GM19099 (cell line): ENCODE data around the gene FAM174A.

ENCODE experiments used
- POLR2A ChIP-seq: IDR thresholded peaks from 3 replicates; pipeline ENCODE4 v1.6.1; 2011; ENCODE audit warnings: low read depth; ENCODE audit not compliant: insufficient read length; ENCODE audit errors: extremely low read depth

The FAM174A gene

DNA sequence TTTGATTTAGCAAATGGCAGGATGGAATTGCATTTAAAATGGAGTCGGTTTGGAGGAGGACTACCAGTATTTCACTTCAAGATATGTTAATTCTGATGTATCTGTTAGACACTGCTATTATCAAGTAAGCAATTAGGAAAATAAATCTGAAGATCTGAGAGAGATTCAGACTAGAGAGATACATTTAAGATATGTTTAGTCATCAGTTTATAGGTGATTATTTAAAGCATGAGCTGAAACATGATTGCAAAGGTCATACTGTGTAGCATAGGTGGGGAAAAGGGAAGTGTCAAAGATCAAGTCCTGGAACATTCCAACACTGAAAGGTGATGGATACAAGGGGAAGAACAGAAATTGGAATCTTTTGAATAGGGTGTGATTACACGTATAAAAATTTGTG, 79.1 kb downstream of the FAM174A start:
- TF ChIP-seq POLR2A = no peak

DNA sequence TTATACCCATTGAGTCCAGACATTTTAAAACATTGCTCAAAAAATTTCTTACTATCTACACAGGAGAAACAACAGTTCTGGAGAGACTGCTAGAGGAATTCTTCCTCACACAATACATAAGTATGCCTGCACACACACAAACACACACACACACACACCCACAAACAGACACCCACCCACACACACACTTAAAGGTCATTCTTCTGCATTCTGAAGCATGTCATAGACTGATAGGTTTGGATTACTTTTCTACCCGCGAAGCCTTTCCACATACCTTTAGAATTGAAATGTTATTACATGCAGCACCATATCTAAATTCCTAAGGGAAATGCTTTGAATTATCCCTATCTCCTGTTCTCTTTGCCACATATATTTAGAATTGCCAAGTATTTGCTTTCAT, 80.2 kb downstream of the FAM174A start:
- TF ChIP-seq POLR2A = no peak

DNA sequence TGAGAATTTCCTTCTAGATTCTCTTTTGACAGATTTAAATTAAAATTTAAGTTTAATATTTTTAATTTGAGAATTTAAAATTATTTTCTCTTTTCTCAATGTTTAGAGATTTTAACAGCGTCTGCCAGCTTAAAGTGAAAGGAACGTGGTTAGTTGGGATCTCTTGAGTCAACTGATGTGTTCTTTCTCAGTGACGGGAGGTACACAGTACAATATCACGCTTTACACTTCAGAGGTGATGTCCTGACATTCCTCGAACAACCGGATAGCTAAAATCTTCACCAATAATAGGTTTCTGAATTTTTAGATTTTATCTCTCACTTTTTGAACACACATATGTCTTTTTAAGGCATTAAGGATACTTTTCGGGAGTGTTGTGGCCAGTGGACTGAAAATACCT, 81.1 kb downstream of the FAM174A start:
- TF ChIP-seq POLR2A = no peak

DNA sequence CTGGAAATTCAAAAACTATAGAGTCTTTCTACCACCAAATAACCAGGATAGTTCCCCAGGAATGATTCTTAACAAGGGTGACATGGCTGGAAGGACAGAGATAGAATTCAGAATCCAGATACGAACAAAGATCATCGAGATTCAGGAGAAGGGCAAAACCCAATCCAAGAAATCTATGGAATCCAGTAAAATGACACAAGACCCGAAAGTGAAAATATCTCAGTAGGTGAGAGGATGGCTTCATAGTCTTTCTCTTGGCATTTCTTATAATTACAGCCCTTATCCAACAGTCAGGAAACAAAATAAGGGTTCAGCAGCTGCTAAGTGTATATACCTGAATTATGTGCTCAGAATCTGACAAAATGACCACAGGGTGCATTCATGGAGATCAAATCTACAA, 81.8 kb downstream of the FAM174A start:
- TF ChIP-seq POLR2A = no peak

DNA sequence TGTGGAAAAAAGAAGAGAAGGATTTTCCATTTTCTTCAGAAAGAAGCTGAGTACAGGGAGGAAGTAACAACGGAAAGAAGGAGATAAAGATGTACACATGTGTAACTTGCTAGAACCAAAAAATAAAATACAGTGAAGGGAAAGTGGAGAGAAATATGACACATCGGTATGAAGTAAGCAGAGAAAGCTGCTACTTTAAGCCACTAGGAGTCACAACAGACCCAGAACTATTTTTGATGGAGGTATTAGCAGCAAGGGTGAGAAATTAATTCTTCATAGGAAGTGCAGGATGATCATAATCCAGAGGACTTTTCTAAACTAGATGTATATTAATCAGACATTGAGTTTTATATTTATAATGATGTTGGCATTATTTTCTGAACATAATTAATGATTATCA, 88.5 kb downstream of the FAM174A start:
- no peak for TF ChIP-seq POLR2A

DNA sequence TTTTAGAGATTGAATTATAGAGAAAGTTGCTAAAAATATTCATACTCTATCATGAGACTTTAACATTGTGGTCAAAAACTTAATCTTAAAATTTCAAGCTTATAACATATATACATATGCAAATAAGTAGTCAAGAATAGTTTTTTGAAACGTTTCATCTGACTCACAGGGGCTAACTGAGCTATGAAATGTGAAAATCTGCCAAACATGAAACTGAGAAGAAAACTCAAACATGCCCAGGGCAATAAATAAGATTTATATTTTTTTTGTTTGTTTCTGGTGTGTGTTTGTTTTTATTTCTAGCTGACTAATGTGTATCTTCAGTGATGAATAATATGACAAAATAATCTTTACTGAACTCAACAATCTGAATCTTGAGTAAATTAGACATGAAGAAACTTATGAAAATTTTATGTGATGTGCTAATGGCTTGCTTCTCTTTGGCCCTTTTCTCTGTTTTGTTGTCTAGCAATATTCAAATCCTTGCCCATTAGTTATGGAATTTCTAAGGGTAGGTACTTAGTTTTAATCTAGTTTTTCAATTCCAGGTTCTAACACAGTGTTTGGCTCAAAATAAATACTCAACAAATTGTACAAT, 99.9 kb downstream of the FAM174A start:
- TF ChIP-seq POLR2A = no peak
